ENCODE results near the gene LRP1B.

DNA sequence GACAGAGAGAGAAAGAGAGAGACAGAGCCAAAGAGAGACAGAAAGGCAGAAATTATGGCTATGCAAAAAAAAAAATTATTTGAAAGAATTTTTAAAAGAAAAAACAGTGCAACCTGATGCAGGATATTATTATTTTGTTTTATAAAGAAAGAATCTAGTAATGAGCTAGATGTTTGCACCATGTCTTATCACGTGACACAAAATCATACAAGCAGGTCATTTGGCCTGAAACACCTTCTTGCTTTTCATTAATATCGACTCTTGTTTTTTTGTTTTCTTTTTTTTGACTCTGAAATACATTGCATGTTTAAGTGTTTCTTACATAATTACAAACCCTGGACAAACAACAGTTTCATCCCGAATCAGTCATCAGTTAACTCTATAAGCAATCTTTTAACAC is 606.0 kb downstream of the LRP1B start:
- TF ChIP-seq, protein P1, sequence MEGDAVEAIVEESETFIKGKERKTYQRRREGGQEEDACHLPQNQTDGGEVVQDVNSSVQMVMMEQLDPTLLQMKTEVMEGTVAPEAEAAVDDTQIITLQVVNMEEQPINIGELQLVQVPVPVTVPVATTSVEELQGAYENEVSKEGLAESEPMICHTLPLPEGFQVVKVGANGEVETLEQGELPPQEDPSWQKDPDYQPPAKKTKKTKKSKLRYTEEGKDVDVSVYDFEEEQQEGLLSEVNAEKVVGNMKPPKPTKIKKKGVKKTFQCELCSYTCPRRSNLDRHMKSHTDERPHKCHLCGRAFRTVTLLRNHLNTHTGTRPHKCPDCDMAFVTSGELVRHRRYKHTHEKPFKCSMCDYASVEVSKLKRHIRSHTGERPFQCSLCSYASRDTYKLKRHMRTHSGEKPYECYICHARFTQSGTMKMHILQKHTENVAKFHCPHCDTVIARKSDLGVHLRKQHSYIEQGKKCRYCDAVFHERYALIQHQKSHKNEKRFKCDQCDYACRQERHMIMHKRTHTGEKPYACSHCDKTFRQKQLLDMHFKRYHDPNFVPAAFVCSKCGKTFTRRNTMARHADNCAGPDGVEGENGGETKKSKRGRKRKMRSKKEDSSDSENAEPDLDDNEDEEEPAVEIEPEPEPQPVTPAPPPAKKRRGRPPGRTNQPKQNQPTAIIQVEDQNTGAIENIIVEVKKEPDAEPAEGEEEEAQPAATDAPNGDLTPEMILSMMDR (IDR thresholded peaks at IDR 0.05) = no peak
- TF ChIP-seq ZFX (IDR thresholded peaks at IDR 0.05; ENCODE audit: borderline replicate concordance) = no peak
